ENCODE measurements around the gene KCNC4. TPM values are rescaled to one million over a fixed set of nuclear protein-coding genes. Genes with fewer than 3 reads are reported as not detected.

The KCNC4 gene
- total and polyA plus RNA-seq, 2 of the 13 experiments (the other 11 are each of a cell fraction or from before 2014, with no cell fraction given), result 0.24 to 0.66 TPM

- TF ChIP-seq, protein P1, sequence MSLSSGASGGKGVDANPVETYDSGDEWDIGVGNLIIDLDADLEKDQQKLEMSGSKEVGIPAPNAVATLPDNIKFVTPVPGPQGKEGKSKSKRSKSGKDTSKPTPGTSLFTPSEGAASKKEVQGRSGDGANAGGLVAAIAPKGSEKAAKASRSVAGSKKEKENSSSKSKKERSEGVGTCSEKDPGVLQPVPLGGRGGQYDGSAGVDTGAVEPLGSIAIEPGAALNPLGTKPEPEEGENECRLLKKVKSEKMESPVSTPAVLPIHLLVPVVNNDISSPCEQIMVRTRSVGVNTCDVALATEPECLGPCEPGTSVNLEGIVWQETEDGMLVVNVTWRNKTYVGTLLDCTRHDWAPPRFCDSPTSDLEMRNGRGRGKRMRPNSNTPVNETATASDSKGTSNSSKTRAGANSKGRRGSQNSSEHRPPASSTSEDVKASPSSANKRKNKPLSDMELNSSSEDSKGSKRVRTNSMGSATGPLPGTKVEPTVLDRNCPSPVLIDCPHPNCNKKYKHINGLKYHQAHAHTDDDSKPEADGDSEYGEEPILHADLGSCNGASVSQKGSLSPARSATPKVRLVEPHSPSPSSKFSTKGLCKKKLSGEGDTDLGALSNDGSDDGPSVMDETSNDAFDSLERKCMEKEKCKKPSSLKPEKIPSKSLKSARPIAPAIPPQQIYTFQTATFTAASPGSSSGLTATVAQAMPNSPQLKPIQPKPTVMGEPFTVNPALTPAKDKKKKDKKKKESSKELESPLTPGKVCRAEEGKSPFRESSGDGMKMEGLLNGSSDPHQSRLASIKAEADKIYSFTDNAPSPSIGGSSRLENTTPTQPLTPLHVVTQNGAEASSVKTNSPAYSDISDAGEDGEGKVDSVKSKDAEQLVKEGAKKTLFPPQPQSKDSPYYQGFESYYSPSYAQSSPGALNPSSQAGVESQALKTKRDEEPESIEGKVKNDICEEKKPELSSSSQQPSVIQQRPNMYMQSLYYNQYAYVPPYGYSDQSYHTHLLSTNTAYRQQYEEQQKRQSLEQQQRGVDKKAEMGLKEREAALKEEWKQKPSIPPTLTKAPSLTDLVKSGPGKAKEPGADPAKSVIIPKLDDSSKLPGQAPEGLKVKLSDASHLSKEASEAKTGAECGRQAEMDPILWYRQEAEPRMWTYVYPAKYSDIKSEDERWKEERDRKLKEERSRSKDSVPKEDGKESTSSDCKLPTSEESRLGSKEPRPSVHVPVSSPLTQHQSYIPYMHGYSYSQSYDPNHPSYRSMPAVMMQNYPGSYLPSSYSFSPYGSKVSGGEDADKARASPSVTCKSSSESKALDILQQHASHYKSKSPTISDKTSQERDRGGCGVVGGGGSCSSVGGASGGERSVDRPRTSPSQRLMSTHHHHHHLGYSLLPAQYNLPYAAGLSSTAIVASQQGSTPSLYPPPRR (CRISPR knock-in tag; IDR thresholded peaks at IDR 0.05; ENCODE audit: borderline replicate concordance), result no peak
- TF ChIP-seq ZNF260 (CRISPR knock-in tag; IDR thresholded peaks at IDR 0.05; ENCODE audit: borderline replicate concordance, low read depth) (no peak), ZNF124 (CRISPR knock-in tag; IDR thresholded peaks at IDR 0.05) (no peak), ELF4 (CRISPR knock-in tag; IDR thresholded peaks at IDR 0.05; ENCODE audit: borderline replicate concordance) (no peak), ZNF766 (CRISPR knock-in tag; IDR thresholded peaks at IDR 0.05; ENCODE audit: borderline replicate concordance) (no peak), ZNF75D (CRISPR knock-in tag; IDR thresholded peaks at IDR 0.05; ENCODE audit: borderline replicate concordance) (no peak), ATAD3A (CRISPR knock-in tag; IDR thresholded peaks at IDR 0.05) (no peak)
Observed at GRCh38 chr1:110250008-110250407, 39.9 kb downstream of the KCNC4 start (continued).

GRCh38 chr1:110250749-110251148 lies 40.6 kb downstream of the KCNC4 start:
- peaks cover 3 to 24% of the 10 kb centered on the region in 2 experiments; a peak in 3 of 5 replicates for H3K27me3 ChIP-seq (ENCODE audit: control insufficient read depth in 1 of 2, insufficient read depth in 2 of 2, low read length in 2 of 2)
- in situ Hi-C loops (cut with HindIII; ENCODE audit: extremely low pct_ligation_motif_present, low pct_unique_long_range_greater_than_20kb) (no loop called here), intact Hi-C loops (cut with micrococcal nuclease; ENCODE audit: unreplicated experiment) (no loop called here)
- CTCF ChIA-PET (ENCODE audit: low intra/inter-chr PET ratio, low total read pairs), result no interaction called here
- H3K9ac ChIP-seq (ENCODE audit: insufficient read depth, low read depth, low read length), result no peak overlapping the region
- H3K79me2 ChIP-seq (ENCODE audit: insufficient read depth, low read length), result no peaks in the 10 kb centered on the region
- POLR2A ChIA-PET, result no interaction called here
- H3K4me1 ChIP-seq (ENCODE audit: insufficient read depth, low read length), result no peaks in the 10 kb centered on the region
- H4K20me1 ChIP-seq (ENCODE audit: insufficient read depth, low read length), result no peaks in the 10 kb centered on the region
- no peaks in the 10 kb centered on the region for H3K36me3 ChIP-seq (replicated peaks in 1 of 2; ENCODE audit: control insufficient read depth in 1 of 2, insufficient read depth in 2 of 2, low read length in 2 of 2)
- WGBS (ENCODE audit: low lambda C conversion rate), result 14% methylated on average over 1 of the region's 2 CpGs
- no TSS peak for BruUV-seq (replicated peaks)
- H2AFZ ChIP-seq (ENCODE audit: low read length), result no peak overlapping the region
- no peak overlapping the region for H3K27ac ChIP-seq (ENCODE audit: extremely low read length, insufficient read depth, low read length)
- H3K4me2 ChIP-seq (ENCODE audit: low read depth, low read length), result no peak overlapping the region
- ATAC-seq, result no peak
- H3K4me3 ChIP-seq (replicated peaks in 1 of 3; ENCODE audit: insufficient read depth in 1 of 3, low read depth in 2 of 3, low read length in 3 of 3), result no peak overlapping the region
- DNase-seq (ENCODE audit: low spot score), result no peak
- no peaks in the 10 kb centered on the region for H3K9me3 ChIP-seq (ENCODE audit: low read length)
- no peak for FAIRE-seq
- TF ChIP-seq ZNF501 (CRISPR knock-in tag; IDR thresholded peaks at IDR 0.05), result no peak
- no peak for TF ChIP-seq HOXD1 (CRISPR knock-in tag; IDR thresholded peaks at IDR 0.05)
- TF ChIP-seq ZNF207 (IDR thresholded peaks at IDR 0.05; ENCODE audit: borderline replicate concordance), result no peak
- TF ChIP-seq ZNF891 (CRISPR knock-in tag; IDR thresholded peaks at IDR 0.05), result no peak
- no peak for TF ChIP-seq FOXK1 (CRISPR knock-in tag; IDR thresholded peaks at IDR 0.05; ENCODE audit: borderline replicate concordance, low read depth)
- TF ChIP-seq ZNF260 (CRISPR knock-in tag; IDR thresholded peaks at IDR 0.05; ENCODE audit: borderline replicate concordance, low read depth), result no peak
- TF ChIP-seq, protein P2, sequence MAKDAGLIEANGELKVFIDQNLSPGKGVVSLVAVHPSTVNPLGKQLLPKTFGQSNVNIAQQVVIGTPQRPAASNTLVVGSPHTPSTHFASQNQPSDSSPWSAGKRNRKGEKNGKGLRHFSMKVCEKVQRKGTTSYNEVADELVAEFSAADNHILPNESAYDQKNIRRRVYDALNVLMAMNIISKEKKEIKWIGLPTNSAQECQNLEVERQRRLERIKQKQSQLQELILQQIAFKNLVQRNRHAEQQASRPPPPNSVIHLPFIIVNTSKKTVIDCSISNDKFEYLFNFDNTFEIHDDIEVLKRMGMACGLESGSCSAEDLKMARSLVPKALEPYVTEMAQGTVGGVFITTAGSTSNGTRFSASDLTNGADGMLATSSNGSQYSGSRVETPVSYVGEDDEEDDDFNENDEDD (CRISPR knock-in tag; IDR thresholded peaks at IDR 0.05; ENCODE audit: borderline replicate concordance), result no peak
- TF ChIP-seq, protein P3, sequence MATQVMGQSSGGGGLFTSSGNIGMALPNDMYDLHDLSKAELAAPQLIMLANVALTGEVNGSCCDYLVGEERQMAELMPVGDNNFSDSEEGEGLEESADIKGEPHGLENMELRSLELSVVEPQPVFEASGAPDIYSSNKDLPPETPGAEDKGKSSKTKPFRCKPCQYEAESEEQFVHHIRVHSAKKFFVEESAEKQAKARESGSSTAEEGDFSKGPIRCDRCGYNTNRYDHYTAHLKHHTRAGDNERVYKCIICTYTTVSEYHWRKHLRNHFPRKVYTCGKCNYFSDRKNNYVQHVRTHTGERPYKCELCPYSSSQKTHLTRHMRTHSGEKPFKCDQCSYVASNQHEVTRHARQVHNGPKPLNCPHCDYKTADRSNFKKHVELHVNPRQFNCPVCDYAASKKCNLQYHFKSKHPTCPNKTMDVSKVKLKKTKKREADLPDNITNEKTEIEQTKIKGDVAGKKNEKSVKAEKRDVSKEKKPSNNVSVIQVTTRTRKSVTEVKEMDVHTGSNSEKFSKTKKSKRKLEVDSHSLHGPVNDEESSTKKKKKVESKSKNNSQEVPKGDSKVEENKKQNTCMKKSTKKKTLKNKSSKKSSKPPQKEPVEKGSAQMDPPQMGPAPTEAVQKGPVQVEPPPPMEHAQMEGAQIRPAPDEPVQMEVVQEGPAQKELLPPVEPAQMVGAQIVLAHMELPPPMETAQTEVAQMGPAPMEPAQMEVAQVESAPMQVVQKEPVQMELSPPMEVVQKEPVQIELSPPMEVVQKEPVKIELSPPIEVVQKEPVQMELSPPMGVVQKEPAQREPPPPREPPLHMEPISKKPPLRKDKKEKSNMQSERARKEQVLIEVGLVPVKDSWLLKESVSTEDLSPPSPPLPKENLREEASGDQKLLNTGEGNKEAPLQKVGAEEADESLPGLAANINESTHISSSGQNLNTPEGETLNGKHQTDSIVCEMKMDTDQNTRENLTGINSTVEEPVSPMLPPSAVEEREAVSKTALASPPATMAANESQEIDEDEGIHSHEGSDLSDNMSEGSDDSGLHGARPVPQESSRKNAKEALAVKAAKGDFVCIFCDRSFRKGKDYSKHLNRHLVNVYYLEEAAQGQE (IDR thresholded peaks at IDR 0.05; ENCODE audit: borderline replicate concordance in 1 of 2, low read depth in 1 of 2, low read length in 2 of 2), result no peak
